Measurements from ENCODE around the gene OR10P1.

DNA sequence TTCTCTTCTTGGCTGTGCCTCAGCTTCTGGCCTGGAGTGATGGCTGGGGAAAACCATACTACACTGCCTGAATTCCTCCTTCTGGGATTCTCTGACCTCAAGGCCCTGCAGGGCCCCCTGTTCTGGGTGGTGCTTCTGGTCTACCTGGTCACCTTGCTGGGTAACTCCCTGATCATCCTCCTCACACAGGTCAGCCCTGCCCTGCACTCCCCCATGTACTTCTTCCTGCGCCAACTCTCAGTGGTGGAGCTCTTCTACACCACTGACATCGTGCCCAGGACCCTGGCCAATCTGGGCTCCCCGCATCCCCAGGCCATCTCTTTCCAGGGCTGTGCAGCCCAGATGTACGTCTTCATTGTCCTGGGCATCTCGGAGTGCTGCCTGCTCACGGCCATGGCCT is at the start of gene OR10P1:
- TF ChIP-seq POLR2AphosphoS5 (IDR thresholded peaks at IDR 0.05; ENCODE audit: low read depth, low read length) (no peak), TAF1 (IDR thresholded peaks at IDR 0.05; ENCODE audit: borderline replicate concordance, low read depth, low read length) (no peak), POLR2A (IDR thresholded peaks at IDR 0.05; ENCODE audit: low read depth, low read length) (no peak)

Data from GM12892 (cell line).